HG03095 (cell line): ENCODE data around the gene SLC46A1.
A peak's percentile ranks its signal among the peaks of the same experiment; 100 is the strongest.

Source experiments
- ATAC-seq: cut with Tn5 transposase; IDR thresholded peaks from one replicate; pipeline ENCODE4 v1.9.1; 2021; ENCODE audit warnings: moderate library complexity; ENCODE audit not compliant: unreplicated experiment

Gene SLC46A1

DNA sequence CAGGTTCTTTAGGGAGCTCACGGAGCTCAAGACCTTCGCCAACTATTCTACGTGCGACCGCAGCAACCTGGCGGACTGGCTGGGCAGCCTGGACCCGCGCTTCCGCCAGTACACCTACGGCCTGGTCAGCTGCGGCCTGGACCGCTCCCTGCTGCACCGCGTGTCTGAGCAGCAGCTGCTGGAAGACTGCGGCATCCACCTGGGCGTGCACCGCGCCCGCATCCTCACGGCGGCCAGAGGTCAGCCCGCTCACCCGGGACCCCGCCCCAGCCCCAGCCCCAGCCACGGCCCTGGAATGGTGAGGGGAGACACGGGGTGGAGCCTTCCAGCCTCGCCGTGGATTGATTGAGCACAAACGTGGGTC, 21.0 kb downstream of the SLC46A1 start:
- ATAC-seq, result no peak

DNA sequence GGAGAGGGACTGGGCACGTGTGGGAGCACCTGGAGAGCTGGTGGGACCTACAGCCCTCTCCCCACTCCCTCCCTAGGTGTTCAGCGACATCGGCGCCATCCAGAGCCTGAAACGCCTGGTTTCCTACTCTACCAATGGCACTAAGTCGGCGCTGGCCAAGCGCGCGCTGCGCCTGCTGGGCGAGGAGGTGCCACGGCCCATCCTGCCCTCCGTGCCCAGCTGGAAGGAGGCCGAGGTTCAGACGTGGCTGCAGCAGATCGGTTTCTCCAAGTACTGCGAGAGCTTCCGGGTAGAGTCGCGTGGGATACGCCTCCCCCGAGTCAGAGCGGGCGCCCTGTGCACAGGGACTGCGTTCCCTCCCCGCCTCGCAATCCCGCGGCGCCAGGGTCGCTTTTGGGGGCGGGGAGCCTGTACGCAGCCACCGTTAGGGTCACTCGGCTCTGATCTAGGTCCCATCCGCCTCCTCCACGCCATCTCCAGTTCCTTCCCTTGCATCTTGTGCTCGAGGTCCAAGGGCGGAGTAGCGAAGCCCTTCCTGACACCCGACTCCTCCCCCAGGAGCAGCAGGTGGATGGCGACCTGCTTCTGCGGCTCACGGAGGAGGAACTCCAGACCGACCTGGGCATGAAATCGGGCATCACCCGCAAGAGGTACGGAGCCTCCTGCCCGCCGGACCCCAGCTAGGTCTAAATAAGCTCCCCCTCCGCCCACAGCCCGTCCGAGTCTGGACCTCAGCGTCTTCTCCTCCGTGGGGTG, 21.6 kb downstream of the SLC46A1 start:
- peak; percentile 69 for ATAC-seq

DNA sequence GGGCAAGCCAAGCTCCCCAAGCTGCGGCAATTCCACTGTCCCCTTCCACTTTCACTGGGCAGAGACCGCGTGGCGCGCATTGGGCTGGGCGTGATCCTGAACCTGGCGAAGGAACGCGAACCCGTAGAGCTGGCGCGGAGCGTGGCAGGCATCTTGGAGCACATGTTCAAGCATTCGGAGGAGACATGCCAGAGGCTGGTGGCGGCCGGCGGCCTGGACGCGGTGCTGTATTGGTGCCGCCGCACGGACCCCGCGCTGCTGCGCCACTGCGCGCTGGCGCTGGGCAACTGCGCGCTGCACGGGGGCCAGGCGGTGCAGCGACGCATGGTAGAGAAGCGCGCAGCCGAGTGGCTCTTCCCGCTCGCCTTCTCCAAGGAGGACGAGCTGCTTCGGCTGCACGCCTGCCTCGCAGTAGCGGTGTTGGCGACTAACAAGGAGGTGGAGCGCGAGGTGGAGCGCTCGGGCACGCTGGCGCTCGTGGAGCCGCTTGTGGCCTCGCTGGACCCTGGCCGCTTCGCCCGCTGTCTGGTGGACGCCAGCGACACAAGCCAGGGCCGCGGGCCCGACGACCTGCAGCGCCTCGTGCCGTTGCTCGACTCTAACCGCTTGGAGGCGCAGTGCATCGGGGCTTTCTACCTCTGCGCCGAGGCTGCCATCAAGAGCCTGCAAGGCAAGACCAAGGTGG, 24.7 kb downstream of the SLC46A1 start:
- ATAC-seq, result no peak

DNA sequence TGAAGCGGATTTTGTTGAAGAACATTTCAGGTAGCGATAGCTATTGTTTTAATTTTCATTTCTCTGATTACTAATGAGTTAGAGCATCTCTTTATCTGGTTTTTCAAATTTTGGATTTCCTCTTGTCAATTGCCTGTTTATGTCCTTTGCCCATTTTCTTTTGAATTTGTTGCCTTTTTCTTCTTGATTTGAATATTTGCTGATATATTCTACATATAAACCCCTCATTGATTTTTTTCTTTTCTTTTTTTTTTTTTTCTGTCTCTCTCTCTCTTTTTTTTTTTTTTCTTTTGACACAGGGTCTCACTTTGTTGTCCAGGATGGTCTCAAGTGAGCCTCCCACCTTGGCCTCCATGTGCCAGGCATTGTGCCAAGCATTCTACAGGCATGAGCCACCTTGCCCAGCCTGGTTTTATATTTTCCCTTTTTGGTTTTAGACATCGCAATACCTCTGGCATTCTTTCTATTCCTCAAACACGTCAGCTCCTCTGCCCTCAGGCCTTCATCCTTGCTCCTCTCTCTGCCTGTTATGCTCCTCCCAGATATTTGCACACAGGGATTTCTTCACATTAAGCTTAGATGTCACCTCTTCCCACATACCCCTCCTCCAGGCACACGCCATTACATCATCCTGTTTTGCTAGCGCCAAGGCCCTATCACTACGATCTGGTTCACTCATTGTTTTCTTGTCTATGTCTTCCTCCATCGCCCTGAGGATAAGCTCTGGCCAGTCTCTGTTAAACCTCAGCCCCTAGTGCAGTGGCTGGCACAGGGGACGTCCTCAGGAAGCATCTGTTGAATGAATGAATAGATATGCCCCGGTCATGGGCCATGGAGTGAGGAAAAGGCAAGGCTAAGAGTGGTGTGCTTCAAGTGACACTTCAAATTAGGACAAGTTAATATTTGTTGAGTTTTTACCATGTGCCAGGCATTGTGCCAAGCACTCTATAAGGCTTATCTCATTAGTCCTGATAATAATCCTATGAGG, 25.9 kb downstream of the SLC46A1 start:
- ATAC-seq, result no peak

DNA sequence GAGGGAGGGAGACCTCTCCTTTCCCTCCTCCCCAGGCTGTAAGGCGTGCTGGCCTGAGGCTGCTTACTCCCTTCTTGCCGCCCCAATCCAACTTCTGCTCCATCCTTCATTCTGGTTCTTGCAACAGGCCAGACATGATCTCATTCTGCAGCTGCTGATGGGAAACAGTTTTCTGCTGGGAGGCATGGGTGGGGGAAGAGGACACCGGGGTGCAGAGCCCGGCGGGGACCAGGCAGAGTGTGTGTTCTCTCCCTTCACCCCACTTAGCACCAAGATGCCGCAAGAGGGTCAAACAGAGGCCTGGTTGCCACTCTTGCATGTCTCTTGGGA, 33.1 kb downstream of the SLC46A1 start:
- ATAC-seq, result no peak

DNA sequence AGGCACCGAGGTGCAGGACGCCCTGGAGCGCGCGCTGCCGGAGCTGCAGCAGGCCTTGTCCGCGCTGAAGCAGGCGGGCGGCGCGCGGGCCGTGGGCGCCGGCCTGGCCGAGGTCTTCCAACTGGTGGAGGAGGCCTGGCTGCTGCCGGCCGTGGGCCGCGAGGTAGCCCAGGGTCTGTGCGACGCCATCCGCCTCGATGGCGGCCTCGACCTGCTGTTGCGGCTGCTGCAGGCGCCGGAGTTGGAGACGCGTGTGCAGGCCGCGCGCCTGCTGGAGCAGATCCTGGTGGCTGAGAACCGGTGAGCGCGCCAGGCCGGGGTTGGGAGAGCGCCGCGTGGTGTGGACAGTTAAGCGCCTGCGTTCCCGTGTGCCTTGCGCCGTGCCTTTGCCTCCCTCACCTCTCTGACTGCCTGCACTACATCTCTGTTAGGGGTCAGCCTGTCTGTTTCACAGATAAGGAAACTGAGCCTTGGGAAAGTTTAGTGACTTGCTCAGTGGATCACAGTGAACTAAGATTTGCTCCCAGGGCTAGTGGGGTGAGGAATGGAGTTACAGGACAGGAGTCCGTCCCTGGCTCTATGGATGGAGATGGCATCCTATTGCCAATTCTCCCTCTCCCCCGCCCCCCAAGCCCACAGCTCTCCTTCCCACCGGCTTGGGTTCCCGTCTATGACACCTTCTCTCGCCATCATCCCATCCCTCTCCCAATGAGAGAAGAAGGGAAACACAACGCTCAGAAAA, 33.6 kb downstream of the SLC46A1 start:
- ATAC-seq, result no peak

DNA sequence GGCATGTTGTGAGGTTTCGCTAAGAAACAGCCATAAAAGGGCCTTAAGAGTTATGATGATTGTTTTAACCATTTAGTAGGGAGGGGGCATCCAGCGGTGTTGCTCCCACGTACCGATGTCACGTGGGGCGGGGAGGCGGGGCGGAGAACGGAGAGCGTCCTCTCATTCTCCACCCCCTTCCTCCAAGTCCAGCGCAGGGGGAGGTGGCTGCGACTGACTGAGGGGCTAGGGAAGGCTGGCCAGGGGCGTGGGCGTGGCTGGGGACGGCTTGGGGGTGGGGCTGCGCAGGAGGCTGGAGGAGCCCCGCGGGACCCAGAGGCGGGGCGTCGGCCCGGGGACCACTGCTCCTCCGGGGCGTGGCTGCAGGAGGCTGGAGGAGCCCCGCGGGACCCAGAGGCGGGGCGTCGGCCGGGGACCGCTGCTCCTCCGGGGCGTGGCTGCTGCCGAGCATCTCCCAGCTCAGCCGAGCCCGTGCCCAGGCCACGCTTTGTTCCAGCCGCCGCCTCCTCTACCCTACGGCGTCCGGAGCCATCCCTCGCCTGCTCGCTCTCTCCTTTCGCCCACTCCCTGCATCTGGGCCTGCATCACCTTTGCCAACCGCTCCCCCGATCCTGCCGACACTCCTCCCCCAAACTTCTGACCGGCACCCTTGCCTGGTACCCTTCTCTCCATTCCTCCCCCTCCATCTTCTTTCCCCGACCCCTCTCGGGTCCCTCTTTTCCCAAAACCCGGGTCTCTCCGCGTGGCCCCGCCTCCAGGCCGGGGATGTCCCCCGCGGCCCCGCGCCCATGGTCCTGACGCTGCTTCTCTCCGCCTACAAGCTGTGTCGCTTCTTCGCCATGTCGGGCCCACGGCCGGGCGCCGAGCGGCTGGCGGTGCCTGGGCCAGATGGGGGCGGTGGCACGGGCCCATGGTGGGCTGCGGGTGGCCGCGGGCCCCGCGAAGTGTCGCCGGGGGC, 34.5 kb downstream of the SLC46A1 start, which contains the start of gene SARM1:
TSS of gene SARM1 (plus strand) at position 450 of the 958 bp plus-strand sequence. CDS start at position 789, 339 bp downstream.
- peak; percentile 59 for ATAC-seq

DNA sequence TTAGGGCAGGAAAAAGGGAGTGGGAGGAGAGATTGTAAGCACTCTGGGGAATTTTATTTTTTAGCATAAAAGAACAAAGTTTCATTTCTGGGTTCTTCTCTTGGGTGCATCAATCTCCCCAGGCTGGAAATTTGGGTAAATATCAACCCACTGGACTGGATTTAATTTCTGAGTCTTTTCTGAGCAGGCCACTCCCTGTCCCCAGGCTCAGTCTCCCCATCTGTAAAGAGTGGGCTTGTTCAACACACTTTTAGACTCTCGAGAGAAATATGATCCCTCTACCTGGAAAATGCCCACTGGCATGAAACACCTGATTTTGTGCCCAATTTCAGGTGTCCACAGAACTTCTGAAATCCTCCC, 35.3 kb downstream of the SLC46A1 start:
- ATAC-seq, result no peak

DNA sequence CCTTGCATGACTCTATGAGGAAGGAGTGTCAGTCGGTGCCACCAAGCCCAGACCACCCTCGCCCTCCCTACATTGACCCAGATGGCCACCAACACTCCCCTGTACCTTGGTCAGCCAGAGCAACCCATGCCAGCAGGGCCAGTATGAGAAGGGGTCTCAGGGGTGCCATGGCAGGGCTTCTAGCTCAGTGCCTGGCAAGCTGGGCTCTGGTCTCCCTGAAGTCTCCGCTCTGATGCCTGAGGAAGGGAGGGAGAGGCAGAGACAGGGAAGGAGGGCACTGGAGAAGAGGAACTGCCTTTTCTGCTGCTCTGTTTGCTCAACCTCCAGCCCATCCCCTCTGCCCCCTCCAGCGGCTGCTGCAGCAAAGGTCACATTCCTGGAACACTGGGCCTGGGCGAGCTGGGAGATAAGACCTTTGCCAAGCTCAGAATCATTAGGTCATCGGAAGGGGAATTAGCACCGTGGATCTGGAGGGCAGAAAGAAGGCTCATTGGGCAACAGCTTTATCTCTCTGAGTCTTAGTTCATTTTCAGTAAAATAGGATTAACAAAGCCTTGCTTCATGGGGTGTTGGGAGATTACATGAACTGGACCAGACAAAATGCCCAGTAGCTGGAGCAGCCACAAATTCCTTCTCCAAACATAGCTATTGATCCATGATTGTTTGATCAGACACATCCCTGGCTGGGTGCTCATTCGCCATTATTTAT, 35.8 kb downstream of the SLC46A1 start, which contains the start of gene VTN:
TSS of gene VTN (minus strand) at position 273 of the 709 bp plus-strand sequence. CDS start at position 169, 104 bp downstream.
- no peak for ATAC-seq

DNA sequence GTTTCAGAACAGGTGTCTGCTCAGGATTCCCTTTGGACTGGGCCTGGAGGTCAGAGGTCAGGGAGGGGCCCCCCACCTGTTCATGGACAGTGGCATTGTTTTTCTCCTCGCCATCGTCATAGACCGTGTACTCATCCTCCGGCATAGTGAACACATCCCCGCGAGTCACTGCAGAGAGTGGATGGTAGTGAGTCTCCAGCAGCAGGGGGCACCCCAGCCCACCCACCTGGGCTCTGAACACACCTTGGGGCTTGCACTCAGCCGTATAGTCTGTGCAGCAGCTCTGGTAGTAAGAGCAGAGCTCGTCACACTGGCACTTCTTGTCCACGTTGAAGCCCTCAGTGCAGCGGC, 36.4 kb downstream of the SLC46A1 start:
- no peak for ATAC-seq

DNA sequence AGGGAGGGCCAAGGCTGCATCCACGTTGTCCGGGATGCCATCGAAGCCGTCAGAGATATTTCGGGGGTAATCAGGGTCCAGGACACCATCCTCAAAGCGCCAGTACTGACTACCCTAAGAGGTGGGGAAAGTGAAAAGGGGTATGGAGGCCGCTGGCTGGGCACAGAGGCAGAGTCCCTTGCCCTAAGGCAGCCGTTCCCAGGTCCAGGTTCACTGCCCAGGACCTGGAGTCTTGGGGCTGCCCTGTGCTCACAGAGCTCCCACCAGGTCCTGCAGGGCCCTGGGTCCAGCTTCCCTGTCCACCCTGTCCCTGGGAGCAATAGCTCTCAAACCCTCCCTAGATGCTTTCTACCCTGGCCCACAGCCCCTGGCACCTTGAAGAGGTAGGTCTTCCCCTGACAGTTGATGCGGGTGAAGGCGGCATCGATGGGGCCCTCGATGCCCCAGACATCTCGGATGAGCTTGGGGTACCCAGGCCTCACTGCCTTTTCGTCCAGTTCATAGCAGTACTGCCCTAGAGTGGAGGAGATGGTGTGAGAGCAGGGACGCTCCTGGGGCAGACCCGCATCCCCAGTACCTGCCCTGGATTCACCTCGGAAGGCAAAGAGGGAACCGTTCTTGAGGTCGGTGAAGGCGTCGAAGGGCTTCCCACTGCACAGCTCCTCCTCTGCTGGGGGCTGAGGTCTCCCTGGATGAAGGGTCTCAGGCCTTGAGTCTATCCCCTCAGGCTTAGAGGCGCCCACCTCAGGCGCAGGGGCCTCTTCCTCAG, 36.9 kb downstream of the SLC46A1 start:
- ATAC-seq, result no peak

DNA sequence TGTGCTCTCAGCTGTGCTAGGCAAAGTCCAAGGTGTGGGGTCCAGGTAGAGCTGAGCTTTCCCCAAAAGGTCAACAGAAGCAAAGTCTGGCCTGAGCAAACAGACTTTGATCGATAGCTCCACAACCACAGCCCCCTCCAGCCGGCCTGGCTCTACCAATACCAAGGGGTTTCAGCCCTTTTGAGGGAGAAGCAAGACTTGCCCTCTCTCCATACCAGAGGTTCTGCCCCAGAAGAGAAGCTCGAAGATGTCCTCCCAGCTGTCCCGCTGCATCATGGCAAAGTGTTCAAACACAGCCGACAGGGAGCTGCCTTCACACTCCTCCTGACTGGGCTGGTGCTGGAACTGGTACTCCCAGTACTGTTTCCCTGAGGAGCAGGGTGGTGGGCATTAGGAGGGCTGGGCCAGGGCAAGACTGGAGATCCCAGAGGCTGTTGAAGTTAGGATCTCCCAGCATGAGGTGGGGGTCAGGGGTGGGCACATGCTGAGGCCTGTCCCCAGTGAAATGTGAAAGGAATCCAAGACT, 37.6 kb downstream of the SLC46A1 start:
- ATAC-seq, result no peak

DNA sequence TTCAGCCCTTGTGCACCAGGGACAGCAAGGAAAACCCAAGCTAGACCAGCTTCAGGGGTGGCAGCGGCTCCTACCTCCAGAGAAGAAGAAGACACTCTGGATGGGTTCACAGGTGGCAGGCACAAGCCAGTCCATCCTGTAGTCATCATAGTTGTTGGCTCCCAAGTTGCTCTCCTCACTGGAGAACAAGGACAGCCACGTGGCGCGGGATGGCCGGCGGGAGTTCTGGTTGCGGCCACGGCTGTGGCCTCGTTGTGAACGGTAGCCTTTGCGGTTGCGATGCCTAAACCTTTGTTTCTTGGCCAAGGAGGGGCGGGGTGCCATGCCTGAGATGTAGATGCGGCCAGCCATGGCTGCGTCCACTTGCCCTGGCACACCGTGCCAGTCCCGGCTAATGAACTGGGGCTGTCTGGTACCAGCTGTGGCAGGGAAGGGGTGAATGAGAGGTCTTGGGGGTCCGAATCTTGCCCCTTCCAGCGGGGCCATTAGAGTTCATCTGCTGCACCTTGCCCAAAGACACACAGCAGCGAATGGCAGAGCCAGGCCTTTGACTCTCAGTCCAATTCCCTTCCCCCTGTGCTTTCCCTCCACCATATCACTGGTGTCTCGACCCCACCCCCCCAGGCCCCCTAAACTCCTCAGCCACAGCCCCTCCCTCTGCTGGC, 38.2 kb downstream of the SLC46A1 start:
- ATAC-seq, result no peak

DNA sequence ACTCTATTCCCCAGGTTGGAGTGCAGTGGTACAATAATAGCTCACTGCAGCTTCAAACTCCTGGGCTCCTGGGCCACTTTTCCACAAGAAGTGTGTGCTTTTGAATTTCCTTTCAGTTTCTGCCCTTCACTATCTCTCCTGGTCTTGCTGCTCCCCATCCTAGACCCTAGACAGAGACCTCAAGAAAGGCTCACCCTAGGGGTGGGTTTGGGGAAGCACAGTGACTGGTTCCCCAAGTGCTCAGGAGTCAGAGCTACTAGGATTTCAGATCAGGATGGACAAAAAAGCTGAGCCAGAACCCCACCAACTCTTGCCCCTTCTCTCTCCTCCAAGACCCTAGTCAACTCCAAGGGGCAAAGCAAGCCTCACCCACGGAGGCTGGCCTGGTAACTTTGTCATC, 39.4 kb downstream of the SLC46A1 start:
- no peak for ATAC-seq

DNA sequence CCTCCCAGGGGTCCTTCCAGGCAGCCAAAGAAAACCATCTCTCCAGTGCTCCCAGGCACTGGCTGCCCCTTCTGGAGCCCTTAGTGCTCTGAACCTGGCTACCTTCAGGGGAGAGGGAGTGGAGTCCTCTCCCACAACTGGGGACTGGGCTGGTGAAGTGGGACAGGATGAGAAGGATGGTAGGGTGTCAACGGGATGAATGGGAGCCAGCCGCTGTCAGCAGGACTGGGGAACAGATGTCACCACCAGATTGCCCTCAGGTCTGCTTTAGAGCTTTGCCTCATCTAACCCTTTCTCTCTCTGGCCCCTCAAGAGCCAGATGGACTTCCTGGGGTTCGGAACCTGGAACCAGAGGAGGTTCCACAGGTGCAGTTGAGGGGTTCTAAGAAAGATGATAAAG, 40.5 kb downstream of the SLC46A1 start:
- ATAC-seq, result no peak

DNA sequence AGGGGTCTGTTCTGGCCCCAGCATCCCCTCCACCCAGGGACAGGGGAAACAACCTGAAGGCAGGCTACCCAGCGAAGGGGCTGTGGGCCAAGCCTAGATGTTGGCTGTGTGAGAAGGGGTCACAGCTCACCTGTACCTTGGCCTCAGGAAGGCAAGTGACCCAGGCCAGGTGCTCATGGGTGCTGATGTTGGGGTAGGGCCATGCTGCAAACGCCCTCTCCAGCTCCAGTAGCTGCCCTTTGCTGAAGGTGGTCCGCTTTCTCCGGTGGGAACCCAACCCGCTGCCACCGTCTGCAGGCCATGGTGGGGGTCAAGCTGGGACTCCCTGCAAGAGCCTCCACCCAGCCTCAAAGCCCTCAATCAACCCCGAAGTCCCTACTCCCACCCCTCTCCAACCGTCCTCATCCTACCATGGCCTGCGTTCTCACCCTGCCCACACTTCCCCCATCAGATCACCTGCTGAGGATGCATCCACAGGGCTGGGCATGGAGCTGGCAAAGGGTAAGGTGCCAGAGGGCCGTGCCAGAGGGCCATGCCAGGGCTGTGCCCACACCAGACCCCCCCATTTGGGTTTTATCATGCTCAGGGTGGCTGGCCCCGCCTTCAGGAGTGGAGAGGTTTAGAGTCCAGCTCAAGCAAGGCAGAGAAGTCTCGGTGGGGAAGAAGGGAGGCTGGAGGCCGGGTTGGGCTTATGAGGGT, 41.2 kb downstream of the SLC46A1 start, which contains the start of gene SEBOX:
TSS of gene SEBOX (minus strand) at position 535 of the 699 bp plus-strand sequence. CDS start at position 487, 48 bp downstream.
- no peak for ATAC-seq
